OCI-LY1 (cell line): ENCODE data around the gene PSG1.

ENCODE experiments used
- CTCF ChIP-seq: fragments of 200-600 bp; sonication (generic), shearing (Covaris generic); IDR thresholded peaks from 2 replicates; pipeline ENCODE4 v1.5.1; 2017; ENCODE audit warnings: mild to moderate bottlenecking, antibody characterized with exemption, low read length, moderate library complexity, mixed read lengths
- EZH2 ChIP-seq: fragments of 200-600 bp; sonication (generic), shearing (Covaris generic); IDR thresholded peaks from 2 replicates; pipeline ENCODE4 v1.8.0; 2017; ENCODE audit warnings: borderline replicate concordance, mixed run types, mild to moderate bottlenecking, antibody characterized with exemption, low read length, moderate library complexity, mixed read lengths

GRCh38 chr19:42850981-42851717 is 28.4 kb downstream of the PSG1 start:
- no peak for TF ChIP-seq CTCF
- TF ChIP-seq EZH2, result no peak
